ENCODE results near the gene NALCN.

Gene NALCN

DNA sequence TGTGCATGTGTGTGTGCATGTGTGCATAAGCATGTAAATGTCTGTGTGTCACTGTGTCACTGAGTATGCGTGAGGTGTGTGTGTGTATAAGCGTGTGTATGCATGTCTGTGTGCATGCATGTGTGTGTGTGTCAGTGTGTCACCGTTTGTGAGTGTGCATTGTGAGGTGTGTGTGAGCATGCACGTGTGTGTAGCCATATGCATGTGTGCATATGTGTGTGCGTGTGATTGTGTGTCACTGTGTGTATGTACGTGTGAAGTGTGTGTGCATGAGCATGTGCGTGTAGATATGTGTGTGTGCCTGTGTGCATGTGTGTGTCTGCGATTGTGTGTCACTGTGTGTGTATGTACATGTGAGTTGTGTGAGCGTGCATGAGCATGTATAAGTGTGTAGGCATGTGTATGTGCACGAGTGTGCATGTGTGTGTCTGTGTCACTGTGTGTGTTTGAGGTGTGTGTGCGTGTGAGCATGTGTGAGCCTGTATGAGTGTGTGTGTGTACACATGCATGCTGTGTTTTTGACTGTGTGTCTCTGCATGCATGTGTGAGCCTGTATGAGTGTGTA lies 144.5 kb downstream of the NALCN start:
- H4K20me1 ChIP-seq (ENCODE audit: insufficient read depth, low read length): no peaks in the 10 kb centered on the region
- H3K4me2 ChIP-seq (ENCODE audit: insufficient read depth, low read length): no peak overlapping the region
- no peaks in the 10 kb centered on the region for H3K9me3 ChIP-seq (ENCODE audit: insufficient read depth, low read length, severe bottlenecking)
- DNase-seq (no peak), ATAC-seq (ENCODE audit: insufficient read depth, low read depth) (no peak)
- no peaks in the 10 kb centered on the region for H3K4me1 ChIP-seq (ENCODE audit: insufficient read depth, low read length)
- no peaks in the 10 kb centered on the region for H3K36me3 ChIP-seq (ENCODE audit: insufficient read depth, low read length)
- H3K27ac ChIP-seq (ENCODE audit: low read length): no peak overlapping the region
- H3K9ac ChIP-seq (ENCODE audit: low read depth, low read length): no peak overlapping the region
- TF ChIP-seq EZH2 (IDR thresholded peaks at IDR 0.05; ENCODE audit: borderline replicate concordance, low read depth, low read length, severe bottlenecking) (no peak), CTCF (IDR thresholded peaks at IDR 0.05; ENCODE audit: borderline replicate concordance, extremely low read depth, low read length, poor library complexity, severe bottlenecking) (no peak)
- H3K4me3 ChIP-seq (ENCODE audit: low read depth in 1 of 2, low read length in 2 of 2): no peak overlapping the region
- H2AFZ ChIP-seq (ENCODE audit: low read depth, low read length): no peak overlapping the region
- no peaks in the 10 kb centered on the region for H3K79me2 ChIP-seq (ENCODE audit: insufficient read depth, low read length)
- H3K27me3 ChIP-seq (ENCODE audit: insufficient read depth, low read length, poor library complexity): no peaks in the 10 kb centered on the region

GRCh38 chr13:101267656-101268055 lies 148.7 kb downstream of the NALCN start:
- ATAC-seq (ENCODE audit: insufficient read depth, low read depth): no peak
- H3K79me2 ChIP-seq (ENCODE audit: insufficient read depth, low read length): no peaks in the 10 kb centered on the region
- peaks cover 10% of the 10 kb centered on the region for H3K4me1 ChIP-seq (ENCODE audit: insufficient read depth, low read length)
- H3K9ac ChIP-seq (ENCODE audit: low read depth, low read length): no peak overlapping the region
- no peaks in the 10 kb centered on the region for H3K36me3 ChIP-seq (ENCODE audit: insufficient read depth, low read length)
- no peak overlapping the region for H3K27ac ChIP-seq (ENCODE audit: low read length)
- TF ChIP-seq EZH2 (IDR thresholded peaks at IDR 0.05; ENCODE audit: borderline replicate concordance, low read depth, low read length, severe bottlenecking): no peak
- TF ChIP-seq CTCF (IDR thresholded peaks at IDR 0.05; ENCODE audit: borderline replicate concordance, extremely low read depth, low read length, poor library complexity, severe bottlenecking): no peak
- H4K20me1 ChIP-seq (ENCODE audit: insufficient read depth, low read length): no peaks in the 10 kb centered on the region
- no peak for DNase-seq
- H3K9me3 ChIP-seq (ENCODE audit: insufficient read depth, low read length, severe bottlenecking): no peaks in the 10 kb centered on the region
- no peak overlapping the region for H3K4me2 ChIP-seq (ENCODE audit: insufficient read depth, low read length)
- no peak overlapping the region for H3K4me3 ChIP-seq (ENCODE audit: low read depth in 1 of 2, low read length in 2 of 2)
- no peak overlapping the region for H2AFZ ChIP-seq (ENCODE audit: low read depth, low read length)
- no peaks in the 10 kb centered on the region for H3K27me3 ChIP-seq (ENCODE audit: insufficient read depth, low read length, poor library complexity)

DNA sequence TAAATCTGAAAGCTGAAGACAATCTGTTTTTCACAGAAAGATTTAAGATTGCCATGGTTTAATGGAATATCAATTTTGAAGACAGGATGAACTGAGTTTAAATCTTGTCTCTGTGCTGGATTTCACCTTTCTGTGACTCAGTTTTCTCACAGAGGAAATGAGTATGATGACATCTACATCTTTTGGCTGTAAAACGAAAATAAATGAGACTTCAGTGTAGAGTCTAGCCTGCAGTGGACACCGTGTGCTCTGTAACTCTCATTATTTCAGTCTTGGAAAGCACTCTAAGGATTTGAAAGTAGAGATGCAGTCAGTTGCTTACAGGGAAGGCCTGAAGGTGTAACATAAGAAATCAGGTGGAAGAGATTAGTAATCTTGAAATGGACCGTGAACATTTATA lies 150.4 kb downstream of the NALCN start:
- no peaks in the 10 kb centered on the region for H3K79me2 ChIP-seq (ENCODE audit: insufficient read depth, low read length)
- no peak overlapping the region for H3K4me2 ChIP-seq (ENCODE audit: insufficient read depth, low read length)
- no peak overlapping the region for H3K9ac ChIP-seq (ENCODE audit: low read depth, low read length)
- H3K9me3 ChIP-seq (ENCODE audit: insufficient read depth, low read length, severe bottlenecking): no peaks in the 10 kb centered on the region
- peaks cover 10% of the 10 kb centered on the region for H3K4me1 ChIP-seq (ENCODE audit: insufficient read depth, low read length)
- ATAC-seq (ENCODE audit: insufficient read depth, low read depth) (no peak), DNase-seq (no peak)
- H3K36me3 ChIP-seq (ENCODE audit: insufficient read depth, low read length): no peaks in the 10 kb centered on the region
- no peaks in the 10 kb centered on the region for H4K20me1 ChIP-seq (ENCODE audit: insufficient read depth, low read length)
- TF ChIP-seq CTCF (IDR thresholded peaks at IDR 0.05; ENCODE audit: borderline replicate concordance, extremely low read depth, low read length, poor library complexity, severe bottlenecking) (no peak), EZH2 (IDR thresholded peaks at IDR 0.05; ENCODE audit: borderline replicate concordance, low read depth, low read length, severe bottlenecking) (no peak)
- H2AFZ ChIP-seq (ENCODE audit: low read depth, low read length): no peak overlapping the region
- no peak overlapping the region for H3K4me3 ChIP-seq (ENCODE audit: low read depth in 1 of 2, low read length in 2 of 2)
- no peak overlapping the region for H3K27ac ChIP-seq (ENCODE audit: low read length)
- H3K27me3 ChIP-seq (ENCODE audit: insufficient read depth, low read length, poor library complexity): no peaks in the 10 kb centered on the region

Data from DND-41 (cell line).